WTC11 (cell line): ENCODE results near the gene SHISAL1. TPM values are rescaled to one million over a fixed set of nuclear protein-coding genes. Genes with fewer than 3 reads are reported as not detected.

ENCODE experiments used
- ATAC-seq: fragments of 200-7000 bp; cut with Tn5 transposase; 2 replicates; pipeline ENCODE4 v1.10.0; 2021; ENCODE audit warnings: mild to moderate bottlenecking, moderate library complexity
- CTCF ChIA-PET: fragments of 300-600 bp; sonication (Branson Sonifier 250); formaldehyde crosslinking; loops from one replicate; lab custom pipeline; 2021; ENCODE audit warnings: antibody characterized with exemption; lab: Charles Lee
- POLR2A ChIA-PET: fragments of 350-600 bp; sonication (Branson Sonifier 250); formaldehyde crosslinking; loops from one replicate; lab custom pipeline; 2021; ENCODE audit warnings: antibody characterized with exemption; lab: Charles Lee
- DNase-seq: peaks from one replicate; pipeline ENCODE4 v3.0.0; 2021; ENCODE audit warnings: low spot score
- H3K27ac Mint-ChIP-seq: 2 replicates; pipeline ENCODE4 v1.8.0; 2021; ENCODE audit warnings: mixed read lengths
- H3K27me3 Mint-ChIP-seq: 2 replicates; pipeline ENCODE4 v1.8.0; 2021; ENCODE audit warnings: low read depth, mild to moderate bottlenecking, moderate library complexity, mixed read lengths
- H3K36me3 Mint-ChIP-seq: 2 replicates; pipeline ENCODE4 v1.8.0; 2021; ENCODE audit warnings: mixed read lengths
- H3K4me1 Mint-ChIP-seq: 2 replicates; pipeline ENCODE4 v1.8.0; 2022; ENCODE audit warnings: mixed read lengths
- H3K4me3 Mint-ChIP-seq: 2 replicates; pipeline ENCODE4 v1.8.0; 2021; ENCODE audit warnings: mild to moderate bottlenecking, moderate library complexity, mixed read lengths
- H3K9me3 Mint-ChIP-seq: 2 replicates; pipeline ENCODE4 v1.8.0; 2021; ENCODE audit warnings: mixed read lengths
- CBFB ChIP-seq: sonication (generic); formaldehyde crosslinking; IDR thresholded peaks from 2 replicates; pipeline ENCODE4 v1.8.1; 2022; ENCODE audit warnings: mild to moderate bottlenecking, low read depth, missing genetic modification reagents
- IRF2 ChIP-seq: sonication (generic); formaldehyde crosslinking; IDR thresholded peaks from 2 replicates; pipeline ENCODE4 v1.8.0; 2022; ENCODE audit warnings: low read depth, missing genetic modification reagents, borderline replicate concordance
- MXD4 ChIP-seq: fragments of 250-450 bp; sonication (Bioruptor Pico); IDR thresholded peaks from 2 replicates; pipeline ENCODE4 v1.8.0; 2021; ENCODE audit warnings: mild to moderate bottlenecking, moderate library complexity, borderline replicate concordance
- NFATC4 ChIP-seq: fragments of 250-450 bp; sonication (Bioruptor Pico); IDR thresholded peaks from 2 replicates; pipeline ENCODE4 v1.9.0; 2021; ENCODE audit warnings: mild to moderate bottlenecking
- SP1 ChIP-seq: sonication (generic); formaldehyde crosslinking; conservative IDR thresholded peaks from 2 replicates; pipeline ENCODE4 v1.8.1; 2022; ENCODE audit warnings: missing genetic modification reagents
- TCF7 ChIP-seq: sonication (generic); formaldehyde crosslinking; IDR thresholded peaks from 2 replicates; pipeline ENCODE4 v1.8.0; 2022; ENCODE audit warnings: mild to moderate bottlenecking, low read depth, missing genetic modification reagents, moderate library complexity
- ZNF138 ChIP-seq: sonication (generic); formaldehyde crosslinking; conservative IDR thresholded peaks from 2 replicates; pipeline ENCODE4 v1.8.1; 2022; ENCODE audit warnings: mild to moderate bottlenecking, moderate library complexity, missing genetic modification reagents
- ZNF232 ChIP-seq: sonication (generic); formaldehyde crosslinking; IDR thresholded peaks from 2 replicates; pipeline ENCODE4 v1.8.0; 2022; ENCODE audit warnings: mild to moderate bottlenecking, missing genetic modification reagents
- ZNF263 ChIP-seq: sonication (generic); formaldehyde crosslinking; IDR thresholded peaks from 2 replicates; pipeline ENCODE4 v1.8.1; 2022; ENCODE audit warnings: low read depth, mild to moderate bottlenecking, moderate library complexity, missing genetic modification reagents
- ZNF416 ChIP-seq: fragments of 250-450 bp; sonication (Bioruptor Pico); IDR thresholded peaks from 2 replicates; pipeline ENCODE4 v1.9.0; 2021; ENCODE audit warnings: mild to moderate bottlenecking, inconsistent platforms
- ZNF671 ChIP-seq: fragments of 250-450 bp; sonication (Bioruptor Pico); IDR thresholded peaks from 2 replicates; pipeline ENCODE4 v1.8.0; 2021; ENCODE audit warnings: mild to moderate bottlenecking
- total RNA-seq: library from RNA; stranded (reverse); gene quantifications from 3 replicates; pipeline ENCODE4 v1.2.3, GENCODE V29; 2021
- TF ChIP-seq, protein P1 (sequence below): fragments of 250-450 bp; sonication (Bioruptor Pico); IDR thresholded peaks from 2 replicates; pipeline ENCODE4 v1.8.0; 2021; ENCODE audit warnings: mild to moderate bottlenecking
- TF ChIP-seq, protein P2 (sequence below): fragments of 250-450 bp; sonication (Bioruptor Pico); IDR thresholded peaks from 2 replicates; pipeline ENCODE4 v1.9.0; 2021; ENCODE audit warnings: mild to moderate bottlenecking, borderline replicate concordance
- TF ChIP-seq, protein P3 (sequence below): sonication (generic); formaldehyde crosslinking; IDR thresholded peaks from 2 replicates; pipeline ENCODE4 v1.8.1; 2022; ENCODE audit warnings: mild to moderate bottlenecking, missing genetic modification reagents, moderate library complexity, borderline replicate concordance
- TF ChIP-seq, protein P4 (sequence below): sonication (generic); formaldehyde crosslinking; IDR thresholded peaks from 2 replicates; pipeline ENCODE4 v1.8.0; 2022; ENCODE audit warnings: missing genetic modification reagents

The SHISAL1 gene
- total RNA-seq, 1 experiment from 2014 or later, result 2.7 TPM

DNA sequence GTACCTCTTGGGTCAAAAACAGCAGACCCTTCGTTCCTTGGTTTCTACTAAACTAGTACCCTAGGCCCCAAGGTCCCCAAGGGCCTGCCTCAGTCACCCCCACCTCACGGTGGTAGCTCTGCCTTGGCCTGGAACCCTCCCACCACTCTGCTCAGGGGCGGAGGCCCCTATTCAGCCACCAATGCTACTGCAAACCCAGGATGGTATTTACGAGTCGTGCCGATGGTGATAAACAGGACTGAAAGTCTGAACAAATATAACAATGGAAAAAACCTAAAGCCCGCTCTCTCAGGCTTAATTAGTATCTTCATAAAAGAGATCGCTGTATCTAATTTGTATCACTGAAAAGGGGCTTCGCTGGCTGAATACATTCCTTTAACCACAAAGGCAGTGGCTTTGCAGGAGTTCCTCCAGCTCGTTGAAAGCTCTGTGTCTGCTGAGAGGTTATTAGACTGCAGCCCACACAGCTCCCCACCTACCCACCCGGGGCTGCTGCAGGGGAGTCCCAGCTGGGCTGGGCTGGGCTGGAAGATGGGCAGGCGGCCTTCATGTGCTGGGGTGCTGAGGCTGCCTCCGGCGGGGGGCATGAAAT is 15.2 kb downstream of the SHISAL1 start (continued):
- TF ChIP-seq, protein P1, sequence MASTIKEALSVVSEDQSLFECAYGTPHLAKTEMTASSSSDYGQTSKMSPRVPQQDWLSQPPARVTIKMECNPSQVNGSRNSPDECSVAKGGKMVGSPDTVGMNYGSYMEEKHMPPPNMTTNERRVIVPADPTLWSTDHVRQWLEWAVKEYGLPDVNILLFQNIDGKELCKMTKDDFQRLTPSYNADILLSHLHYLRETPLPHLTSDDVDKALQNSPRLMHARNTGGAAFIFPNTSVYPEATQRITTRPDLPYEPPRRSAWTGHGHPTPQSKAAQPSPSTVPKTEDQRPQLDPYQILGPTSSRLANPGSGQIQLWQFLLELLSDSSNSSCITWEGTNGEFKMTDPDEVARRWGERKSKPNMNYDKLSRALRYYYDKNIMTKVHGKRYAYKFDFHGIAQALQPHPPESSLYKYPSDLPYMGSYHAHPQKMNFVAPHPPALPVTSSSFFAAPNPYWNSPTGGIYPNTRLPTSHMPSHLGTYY (CRISPR knock-in tag), result no peak
- TF ChIP-seq MXD4 (CRISPR knock-in tag), result no peak
- TF ChIP-seq IRF2 (CRISPR knock-in tag), result no peak
- TF ChIP-seq ZNF671 (CRISPR knock-in tag), result no peak
- TF ChIP-seq SP1, result no peak
- no peak for TF ChIP-seq TCF7 (CRISPR knock-in tag)
- no peak for TF ChIP-seq ZNF416 (CRISPR knock-in tag)
- TF ChIP-seq, protein P2, sequence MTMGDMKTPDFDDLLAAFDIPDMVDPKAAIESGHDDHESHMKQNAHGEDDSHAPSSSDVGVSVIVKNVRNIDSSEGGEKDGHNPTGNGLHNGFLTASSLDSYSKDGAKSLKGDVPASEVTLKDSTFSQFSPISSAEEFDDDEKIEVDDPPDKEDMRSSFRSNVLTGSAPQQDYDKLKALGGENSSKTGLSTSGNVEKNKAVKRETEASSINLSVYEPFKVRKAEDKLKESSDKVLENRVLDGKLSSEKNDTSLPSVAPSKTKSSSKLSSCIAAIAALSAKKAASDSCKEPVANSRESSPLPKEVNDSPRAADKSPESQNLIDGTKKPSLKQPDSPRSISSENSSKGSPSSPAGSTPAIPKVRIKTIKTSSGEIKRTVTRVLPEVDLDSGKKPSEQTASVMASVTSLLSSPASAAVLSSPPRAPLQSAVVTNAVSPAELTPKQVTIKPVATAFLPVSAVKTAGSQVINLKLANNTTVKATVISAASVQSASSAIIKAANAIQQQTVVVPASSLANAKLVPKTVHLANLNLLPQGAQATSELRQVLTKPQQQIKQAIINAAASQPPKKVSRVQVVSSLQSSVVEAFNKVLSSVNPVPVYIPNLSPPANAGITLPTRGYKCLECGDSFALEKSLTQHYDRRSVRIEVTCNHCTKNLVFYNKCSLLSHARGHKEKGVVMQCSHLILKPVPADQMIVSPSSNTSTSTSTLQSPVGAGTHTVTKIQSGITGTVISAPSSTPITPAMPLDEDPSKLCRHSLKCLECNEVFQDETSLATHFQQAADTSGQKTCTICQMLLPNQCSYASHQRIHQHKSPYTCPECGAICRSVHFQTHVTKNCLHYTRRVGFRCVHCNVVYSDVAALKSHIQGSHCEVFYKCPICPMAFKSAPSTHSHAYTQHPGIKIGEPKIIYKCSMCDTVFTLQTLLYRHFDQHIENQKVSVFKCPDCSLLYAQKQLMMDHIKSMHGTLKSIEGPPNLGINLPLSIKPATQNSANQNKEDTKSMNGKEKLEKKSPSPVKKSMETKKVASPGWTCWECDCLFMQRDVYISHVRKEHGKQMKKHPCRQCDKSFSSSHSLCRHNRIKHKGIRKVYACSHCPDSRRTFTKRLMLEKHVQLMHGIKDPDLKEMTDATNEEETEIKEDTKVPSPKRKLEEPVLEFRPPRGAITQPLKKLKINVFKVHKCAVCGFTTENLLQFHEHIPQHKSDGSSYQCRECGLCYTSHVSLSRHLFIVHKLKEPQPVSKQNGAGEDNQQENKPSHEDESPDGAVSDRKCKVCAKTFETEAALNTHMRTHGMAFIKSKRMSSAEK (CRISPR knock-in tag), result no peak
- TF ChIP-seq, protein P3, sequence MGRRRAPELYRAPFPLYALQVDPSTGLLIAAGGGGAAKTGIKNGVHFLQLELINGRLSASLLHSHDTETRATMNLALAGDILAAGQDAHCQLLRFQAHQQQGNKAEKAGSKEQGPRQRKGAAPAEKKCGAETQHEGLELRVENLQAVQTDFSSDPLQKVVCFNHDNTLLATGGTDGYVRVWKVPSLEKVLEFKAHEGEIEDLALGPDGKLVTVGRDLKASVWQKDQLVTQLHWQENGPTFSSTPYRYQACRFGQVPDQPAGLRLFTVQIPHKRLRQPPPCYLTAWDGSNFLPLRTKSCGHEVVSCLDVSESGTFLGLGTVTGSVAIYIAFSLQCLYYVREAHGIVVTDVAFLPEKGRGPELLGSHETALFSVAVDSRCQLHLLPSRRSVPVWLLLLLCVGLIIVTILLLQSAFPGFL (CRISPR knock-in tag), result no peak
- no peak for TF ChIP-seq ZNF138
- no peak for TF ChIP-seq ZNF263 (CRISPR knock-in tag)
- TF ChIP-seq ZNF232, result no peak
- TF ChIP-seq, protein P4, sequence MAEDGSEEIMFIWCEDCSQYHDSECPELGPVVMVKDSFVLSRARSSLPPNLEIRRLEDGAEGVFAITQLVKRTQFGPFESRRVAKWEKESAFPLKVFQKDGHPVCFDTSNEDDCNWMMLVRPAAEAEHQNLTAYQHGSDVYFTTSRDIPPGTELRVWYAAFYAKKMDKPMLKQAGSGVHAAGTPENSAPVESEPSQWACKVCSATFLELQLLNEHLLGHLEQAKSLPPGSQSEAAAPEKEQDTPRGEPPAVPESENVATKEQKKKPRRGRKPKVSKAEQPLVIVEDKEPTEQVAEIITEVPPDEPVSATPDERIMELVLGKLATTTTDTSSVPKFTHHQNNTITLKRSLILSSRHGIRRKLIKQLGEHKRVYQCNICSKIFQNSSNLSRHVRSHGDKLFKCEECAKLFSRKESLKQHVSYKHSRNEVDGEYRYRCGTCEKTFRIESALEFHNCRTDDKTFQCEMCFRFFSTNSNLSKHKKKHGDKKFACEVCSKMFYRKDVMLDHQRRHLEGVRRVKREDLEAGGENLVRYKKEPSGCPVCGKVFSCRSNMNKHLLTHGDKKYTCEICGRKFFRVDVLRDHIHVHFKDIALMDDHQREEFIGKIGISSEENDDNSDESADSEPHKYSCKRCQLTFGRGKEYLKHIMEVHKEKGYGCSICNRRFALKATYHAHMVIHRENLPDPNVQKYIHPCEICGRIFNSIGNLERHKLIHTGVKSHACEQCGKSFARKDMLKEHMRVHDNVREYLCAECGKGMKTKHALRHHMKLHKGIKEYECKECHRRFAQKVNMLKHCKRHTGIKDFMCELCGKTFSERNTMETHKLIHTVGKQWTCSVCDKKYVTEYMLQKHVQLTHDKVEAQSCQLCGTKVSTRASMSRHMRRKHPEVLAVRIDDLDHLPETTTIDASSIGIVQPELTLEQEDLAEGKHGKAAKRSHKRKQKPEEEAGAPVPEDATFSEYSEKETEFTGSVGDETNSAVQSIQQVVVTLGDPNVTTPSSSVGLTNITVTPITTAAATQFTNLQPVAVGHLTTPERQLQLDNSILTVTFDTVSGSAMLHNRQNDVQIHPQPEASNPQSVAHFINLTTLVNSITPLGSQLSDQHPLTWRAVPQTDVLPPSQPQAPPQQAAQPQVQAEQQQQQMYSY (CRISPR knock-in tag), result no peak

DNA sequence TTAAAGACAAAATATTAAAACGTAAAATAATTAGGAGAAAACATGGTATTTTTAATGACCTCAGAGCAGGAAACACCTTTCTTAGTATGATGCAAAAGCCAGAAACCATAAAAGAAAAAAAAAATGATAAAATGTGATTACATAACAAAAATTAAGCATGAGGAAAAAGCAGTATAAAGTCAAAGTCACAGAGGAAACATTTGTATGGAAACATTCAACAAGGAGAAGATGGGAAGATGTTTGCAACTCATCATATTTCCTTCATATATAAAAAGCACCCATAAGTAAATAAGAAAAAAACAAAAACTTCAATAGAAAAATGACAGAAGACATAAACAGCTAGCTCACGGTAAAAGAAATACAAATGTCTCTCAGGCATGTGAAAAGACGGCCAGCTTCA is 17.3 kb downstream of the SHISAL1 start:
- no peak for ATAC-seq
- DNase-seq, result no peak
- Mint-ChIP-seq H3K4me1 (peaks cover 20% of the 10 kb centered on the region), H3K27ac (no peak overlapping the region), H3K36me3 (peaks cover 13% of the 10 kb centered on the region), H3K27me3 (no peaks in the 10 kb centered on the region), H3K4me3 (no peak overlapping the region)
- CTCF ChIA-PET, result interaction anchor here (1.0 kb wide), 2 partner anchors 214 to 285 kb away, joined by 3 to 4 read pairs; no protein-coding TSS in a partner anchor
- POLR2A ChIA-PET, result no interaction called here
- TF ChIP-seq NFATC4 (CRISPR knock-in tag) (no peak), CBFB (no peak)
- TF ChIP-seq, all 79 proteins: peak for 0
- H3K9me3 Mint-ChIP-seq, result peaks cover 20% of the 10 kb centered on the region
